GM23248 (cell line): ENCODE data around the gene IQCF5.

ENCODE experiments used
- EZH2 ChIP-seq: fragments of 200-600 bp; sonication (generic); IDR thresholded peaks from 2 replicates; pipeline ENCODE4 v1.6.1; 2018; ENCODE audit warnings: antibody characterized with exemption, mild to moderate bottlenecking; ENCODE audit not compliant: insufficient read depth, poor library complexity, severe bottlenecking
- EZH2phosphoT487 ChIP-seq: fragments of 200-600 bp; sonication (generic); IDR thresholded peaks from 2 replicates; pipeline ENCODE4 v1.6.1; 2018; ENCODE audit warnings: antibody characterized with exemption, moderate library complexity, mild to moderate bottlenecking, low read depth; ENCODE audit not compliant: insufficient read depth

DNA sequence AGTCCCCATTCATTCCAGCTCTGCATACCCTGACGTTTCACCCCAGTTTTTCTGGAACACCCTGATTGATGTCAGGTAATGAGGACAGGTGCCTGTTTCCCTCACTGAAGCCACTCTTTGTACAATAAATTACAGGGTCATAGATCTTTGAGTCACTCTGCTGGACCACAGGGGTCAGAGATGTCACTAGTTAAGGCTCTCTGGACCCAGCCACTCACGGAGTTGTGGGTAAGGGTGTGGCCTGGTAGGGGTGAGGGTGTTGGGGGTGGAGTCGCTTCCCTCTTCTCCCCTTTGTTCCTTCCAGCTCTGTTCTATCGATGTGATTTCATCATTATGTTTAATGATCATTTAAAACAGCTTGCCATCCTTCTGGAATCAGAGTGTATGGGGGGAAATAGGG, 512 bp downstream of the IQCF5 start:
- no peak for TF ChIP-seq EZH2
- TF ChIP-seq EZH2phosphoT487, result no peak
